Caco-2 (cell line): ENCODE results near the gene FHOD3. TPM values are rescaled to one million over a fixed set of nuclear protein-coding genes. Genes with fewer than 3 reads are reported as not detected.

Source experiments
- BruUV-seq: library from RNA; stranded (reverse); fragments of 400-500 nt; replicated peaks from 2 replicates; lab custom pipeline; 2021; lab: Mats Ljungman, UMichigan
- CTCF ChIA-PET: fragments of 300-600 bp; sonication (Branson Sonifier 250); formaldehyde crosslinking; loops from one replicate; lab custom pipeline; 2022; ENCODE audit warnings: antibody characterized with exemption; lab: Charles Lee
- POLR2A ChIA-PET: fragments of 300-600 bp; sonication (Branson Sonifier 250); formaldehyde crosslinking; loops from one replicate; lab custom pipeline; 2022; ENCODE audit warnings: antibody characterized with exemption; lab: Charles Lee
- DNase-seq, 2 experiments: peaks; one replicate each; pipeline versions ENCODE4 v3.0.0 to v3.0.0-alpha.2; 2020 to 2022
- H3K27me3 ChIP-seq: replicated peaks from 2 replicates; pipeline ENCODE4 v1.6.0; 2011; ENCODE audit warnings: low read length; ENCODE audit not compliant: control insufficient read depth, insufficient read depth
- H3K36me3 ChIP-seq: 2 replicates; pipeline ENCODE4 v1.5.1; 2011; ENCODE audit warnings: low read length; ENCODE audit not compliant: control insufficient read depth, insufficient read depth
- H3K4me1 ChIP-seq: fragments of 250-450 bp; sonication (Bioruptor Pico); 2 replicates; pipeline ENCODE4 v1.5.1; 2020; ENCODE audit warnings: mild to moderate bottlenecking
- H3K4me3 ChIP-seq: 2 replicates; pipeline ENCODE4 v1.5.1; 2011; ENCODE audit warnings: low read depth, mild to moderate bottlenecking, control low read depth, low read length
- H3K9me3 ChIP-seq: fragments of 250-450 bp; sonication (Bioruptor Pico); 2 replicates; pipeline ENCODE4 v1.5.1; 2020; ENCODE audit warnings: mild to moderate bottlenecking, moderate library complexity
- H3K27ac Mint-ChIP-seq: one replicate; pipeline ENCODE4 v1.8.0; 2022; ENCODE audit warnings: mixed read lengths; ENCODE audit not compliant: unreplicated experiment
- H3K27me3 Mint-ChIP-seq: one replicate; pipeline ENCODE4 v1.8.0; 2022; ENCODE audit warnings: mixed read lengths; ENCODE audit not compliant: insufficient read depth, unreplicated experiment
- H3K36me3 Mint-ChIP-seq: one replicate; pipeline ENCODE4 v1.8.0; 2022; ENCODE audit warnings: mild to moderate bottlenecking, mixed read lengths; ENCODE audit not compliant: insufficient read depth, unreplicated experiment
- H3K4me1 Mint-ChIP-seq: one replicate; pipeline ENCODE4 v1.8.0; 2022; ENCODE audit warnings: low read depth, mixed read lengths; ENCODE audit not compliant: unreplicated experiment
- H3K4me3 Mint-ChIP-seq: one replicate; pipeline ENCODE4 v1.8.0; 2022; ENCODE audit warnings: mild to moderate bottlenecking, moderate library complexity, mixed read lengths; ENCODE audit not compliant: unreplicated experiment
- H3K9me3 Mint-ChIP-seq: one replicate; pipeline ENCODE4 v1.8.0; 2022; ENCODE audit warnings: mixed read lengths; ENCODE audit not compliant: unreplicated experiment
- CTCF ChIP-seq, 2 experiments: fragments of 200-600 bp in 1 of 2; IDR thresholded peaks; 1 replicate in 1 of 2; 2 replicates in 1 of 2; pipeline versions ENCODE4 v1.5.1 to v1.8.0; 2011 to 2022; ENCODE audit warnings: antibody characterized with exemption in 1 of 2, control low read depth in 1 of 2, inconsistent platforms in 1 of 2, low read depth in 1 of 2, low read length in 1 of 2, mild to moderate bottlenecking in 1 of 2, moderate library complexity in 1 of 2; ENCODE audit not compliant: insufficient read depth in 1 of 2, severe bottlenecking in 1 of 2, unreplicated experiment in 1 of 2
- intact Hi-C: fragments of 100-400 bp; cut with micrococcal nuclease; formaldehyde crosslinking; loops from one replicate; pipeline ENCODE4 v1.10.0; 2022; ENCODE audit not compliant: unreplicated experiment
- total RNA-seq: library from RNA; stranded (reverse); gene quantifications from 2 replicates; pipeline ENCODE4 v1.2.3, GENCODE V29; 2022

The FHOD3 gene
- total RNA-seq, 1 experiment from 2014 or later: not detected

GRCh38 chr18:36312806-36313395, 15.4 kb downstream of the FHOD3 start:
- CTCF ChIA-PET: no interaction called here
- POLR2A ChIA-PET: no interaction called here
- intact Hi-C loops: no loop called here
- no peak overlapping the region for H3K4me3 Mint-ChIP-seq
- H3K9me3 Mint-ChIP-seq: no peaks in the 10 kb centered on the region
- no peaks in the 10 kb centered on the region for H3K4me1 Mint-ChIP-seq
- BruUV-seq: no TSS peak
- Histone ChIP-seq H3K9me3 (no peaks in the 10 kb centered on the region), H3K36me3 (no peaks in the 10 kb centered on the region), H3K27me3 (no peaks in the 10 kb centered on the region), H3K4me3 (no peak overlapping the region), H3K4me1 (no peaks in the 10 kb centered on the region)
- H3K27me3 Mint-ChIP-seq: peaks cover 6% of the 10 kb centered on the region
- H3K36me3 Mint-ChIP-seq: no peaks in the 10 kb centered on the region
- TF ChIP-seq CTCF (IDR thresholded peaks at IDR 0.05; ENCODE audit: insufficient read depth in 1 of 2, low read depth in 1 of 2, low read length in 1 of 2, severe bottlenecking in 1 of 2, unreplicated experiment in 1 of 2): no peak
- no peak for DNase-seq
- no peak overlapping the region for H3K27ac Mint-ChIP-seq

DNA sequence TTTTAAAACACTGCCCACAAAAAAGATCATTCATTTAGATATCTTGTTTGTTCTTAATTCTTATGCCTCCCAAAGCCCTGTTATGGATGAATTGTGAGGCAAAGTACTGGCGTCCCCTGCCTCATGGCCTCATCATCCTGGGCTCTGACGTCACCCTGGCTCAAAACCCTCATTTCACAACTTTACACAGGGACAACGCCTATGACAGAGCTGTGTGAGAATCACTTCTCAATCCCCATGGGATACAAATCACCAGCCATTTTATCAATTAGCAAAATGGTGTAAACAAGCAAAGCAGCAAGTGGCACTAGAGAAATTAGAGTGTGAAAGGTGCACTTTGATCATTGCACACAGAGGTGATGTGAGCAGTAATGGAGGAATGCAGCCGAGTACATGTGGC, 16.6 kb downstream of the FHOD3 start:
- TF ChIP-seq CTCF (IDR thresholded peaks at IDR 0.05; ENCODE audit: insufficient read depth in 1 of 2, low read depth in 1 of 2, low read length in 1 of 2, severe bottlenecking in 1 of 2, unreplicated experiment in 1 of 2): no peak
- no peak overlapping the region for H3K4me3 ChIP-seq
- intact Hi-C loops: no loop called here
- H3K27ac Mint-ChIP-seq: no peak overlapping the region
- H3K4me3 Mint-ChIP-seq: no peak overlapping the region
- no peaks in the 10 kb centered on the region for H3K27me3 ChIP-seq
- H3K36me3 ChIP-seq: no peaks in the 10 kb centered on the region
- H3K36me3 Mint-ChIP-seq: no peaks in the 10 kb centered on the region
- BruUV-seq: no TSS peak
- H3K9me3 ChIP-seq: no peaks in the 10 kb centered on the region
- H3K9me3 Mint-ChIP-seq: no peaks in the 10 kb centered on the region
- H3K4me1 Mint-ChIP-seq: no peaks in the 10 kb centered on the region
- DNase-seq: no peak
- H3K4me1 ChIP-seq: no peaks in the 10 kb centered on the region
- peaks cover 6% of the 10 kb centered on the region for H3K27me3 Mint-ChIP-seq
- ChIA-PET CTCF (no interaction called here), POLR2A (no interaction called here)

GRCh38 chr18:36314754-36315153, 17.2 kb downstream of the FHOD3 start:
- no peaks in the 10 kb centered on the region for H3K36me3 ChIP-seq
- H3K9me3 ChIP-seq: no peaks in the 10 kb centered on the region
- no TSS peak for BruUV-seq
- no peak for TF ChIP-seq CTCF (IDR thresholded peaks at IDR 0.05; ENCODE audit: insufficient read depth in 1 of 2, low read depth in 1 of 2, low read length in 1 of 2, severe bottlenecking in 1 of 2, unreplicated experiment in 1 of 2)
- intact Hi-C loops: no loop called here
- H3K4me1 ChIP-seq: no peaks in the 10 kb centered on the region
- Mint-ChIP-seq H3K27ac (no peak overlapping the region), H3K9me3 (no peaks in the 10 kb centered on the region), H3K36me3 (no peaks in the 10 kb centered on the region), H3K4me3 (no peak overlapping the region), H3K27me3 (peaks cover 6% of the 10 kb centered on the region), H3K4me1 (no peaks in the 10 kb centered on the region)
- ChIA-PET CTCF (no interaction called here), POLR2A (no interaction called here)
- H3K27me3 ChIP-seq: no peaks in the 10 kb centered on the region
- DNase-seq: no peak
- H3K4me3 ChIP-seq: no peak overlapping the region
